Airway epithelial cell (primary cell): Measurements from ENCODE around the gene CYP2A13. TPM values are rescaled to one million over a fixed set of nuclear protein-coding genes. Genes with fewer than 3 reads are reported as not detected.

Source experiments
- total RNA-seq: library from RNA; depleted of rRNA; stranded (reverse); fragments of >200 nt; gene quantifications from 2 replicates; pipeline ENCODE4 v1.2.3, GENCODE V29; 2015

CYP2A13 gene
- not detected in 2 replicates for total RNA-seq

DNA sequence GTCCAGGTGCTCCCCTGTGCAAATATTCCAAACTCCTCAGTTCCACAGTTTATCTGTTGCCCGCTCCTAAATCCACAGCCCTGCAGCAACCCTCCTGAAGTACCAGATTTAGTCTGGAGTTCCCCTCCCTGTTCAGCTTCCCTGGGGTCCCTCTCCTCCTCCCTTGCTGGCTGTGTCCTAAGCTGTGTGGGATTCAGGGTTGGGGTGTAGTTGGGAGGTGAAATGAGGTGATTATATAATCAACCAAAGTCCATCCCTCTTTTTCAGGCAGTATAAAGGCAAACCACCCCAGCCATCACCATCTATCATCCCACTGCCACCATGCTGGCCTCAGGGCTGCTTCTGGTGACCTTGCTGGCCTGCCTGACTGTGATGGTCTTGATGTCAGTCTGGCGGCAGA lies at the start of gene CYP2A13:
Gene CYP2A13, plus strand, starts transcription at position 301 of the 400 bp plus-strand sequence. Its CDS starts 21 bp downstream, at position 322.

DNA sequence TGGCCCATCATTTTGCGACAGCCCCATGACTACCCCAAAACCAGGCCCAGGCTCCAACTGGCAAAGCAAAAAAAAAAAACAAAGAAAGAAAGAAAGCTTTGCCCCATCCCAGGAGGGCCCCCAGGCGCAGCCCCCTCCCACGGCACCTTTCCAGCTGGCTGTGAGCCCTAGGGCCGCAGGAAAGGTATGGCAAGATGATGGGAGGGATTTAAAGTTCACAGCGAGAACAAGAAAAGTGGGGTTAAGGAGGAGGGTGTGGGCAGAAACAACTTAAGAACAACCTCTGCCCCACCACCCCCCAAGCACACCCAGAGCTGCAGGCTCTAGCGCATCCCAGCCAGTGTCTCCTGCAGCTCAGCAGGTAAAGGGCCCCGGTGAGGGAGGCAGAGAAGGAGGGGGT lies 25.9 kb downstream of the CYP2A13 start, which contains the start of gene CYP2F1:
Gene CYP2F1, plus strand, starts transcription at position 301 of the 400 bp plus-strand sequence. CDS start 1,757 bp downstream, outside the sequence.

Other genes starting within 250 kb of the CYP2A13 start
- gene CYP2A6, start 238.0 kb upstream of the CYP2A13 start, total RNA-seq, result not detected in 2 replicates
- gene CYP2A7, start 206.2 kb upstream of the CYP2A13 start, total RNA-seq, result not detected in 2 replicates
- gene CYP2B6, start 97.2 kb upstream of the CYP2A13 start, total RNA-seq, result not detected in 2 replicates
- gene CYP2F1, start 26.0 kb downstream of the CYP2A13 start, total RNA-seq, result 0.07 TPM in 1 of 2 replicates, not detected in the other
- 24.9 and 26.9 TPM in 2 replicates for gene CYP2S1, start 104.8 kb downstream of the CYP2A13 start, total RNA-seq
- 73.9 and 87.1 TPM in 2 replicates for gene AXL, start 130.8 kb downstream of the CYP2A13 start, total RNA-seq
- gene HNRNPUL1, start 175.9 kb downstream of the CYP2A13 start, total RNA-seq, result 117 and 139 TPM in 2 replicates
- 12.1 and 15.2 TPM in 2 replicates for gene CCDC97, start 221.7 kb downstream of the CYP2A13 start, total RNA-seq